Stimulated activated CD4-positive, alpha-beta T cell treated with anti-CD3 and anti-CD28 coated beads, Interleukin-15, amount 100 ng/mL, for 1 hour (primary cell): ENCODE results near the gene CDY1.
"Not testable (repeated sequence)": the region's sequence is repeated elsewhere in the genome, so short reads cannot be mapped to it uniquely, and the experiment has no call there.

Experiments
- DNase-seq, 2 donors: peaks; one replicate each; pipeline ENCODE4 v3.0.0-alpha.2; 2020; ENCODE audit warnings: low read depth in 1 of 2, low spot score in 1 of 2

CDY1 gene

GRCh38 chrY:25621817-25622216 is at the start of gene CDY1:
Gene CDY1 (plus strand): TSS chrY:25622117. CDS start chrY:25622443, 326 bp downstream.
- DNase-seq: not testable (repeated sequence)

GRCh38 chrY:25593336-25593735 is 28.6 kb upstream of the CDY1 start:
- not testable (repeated sequence) for DNase-seq

- DNase-seq: not testable (repeated sequence)
Measured at GRCh38 chrY:25620209-25620608, 1.7 kb upstream of the CDY1 start.

GRCh38 chrY:25626524-25626923 is 4.6 kb downstream of the CDY1 start:
- not testable (repeated sequence) for DNase-seq

- DNase-seq: not testable (repeated sequence)
Measured at GRCh38 chrY:25630383-25631112, 8.6 kb downstream of the CDY1 start.

- DNase-seq: not testable (repeated sequence)
Measured at GRCh38 chrY:25639852-25640251, 17.9 kb downstream of the CDY1 start.

- not testable (repeated sequence) for DNase-seq
Measured at GRCh38 chrY:25643024-25643915, 21.4 kb downstream of the CDY1 start.
